Measurements from ENCODE around the gene HIP1. TPM values are rescaled to one million over a fixed set of nuclear protein-coding genes. Genes with fewer than 3 reads are reported as not detected.

The HIP1 gene
- total and polyA plus RNA-seq, 9 of the 15 experiments (the other 6 are each of a cell fraction or from before 2014, with no cell fraction given): 2.4 to 13.7 (median 9.5) TPM

- TF ChIP-seq, protein P1, sequence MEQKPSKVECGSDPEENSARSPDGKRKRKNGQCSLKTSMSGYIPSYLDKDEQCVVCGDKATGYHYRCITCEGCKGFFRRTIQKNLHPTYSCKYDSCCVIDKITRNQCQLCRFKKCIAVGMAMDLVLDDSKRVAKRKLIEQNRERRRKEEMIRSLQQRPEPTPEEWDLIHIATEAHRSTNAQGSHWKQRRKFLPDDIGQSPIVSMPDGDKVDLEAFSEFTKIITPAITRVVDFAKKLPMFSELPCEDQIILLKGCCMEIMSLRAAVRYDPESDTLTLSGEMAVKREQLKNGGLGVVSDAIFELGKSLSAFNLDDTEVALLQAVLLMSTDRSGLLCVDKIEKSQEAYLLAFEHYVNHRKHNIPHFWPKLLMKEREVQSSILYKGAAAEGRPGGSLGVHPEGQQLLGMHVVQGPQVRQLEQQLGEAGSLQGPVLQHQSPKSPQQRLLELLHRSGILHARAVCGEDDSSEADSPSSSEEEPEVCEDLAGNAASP (IDR thresholded peaks at IDR 0.05): no peak
- TF ChIP-seq HDAC1 (IDR thresholded peaks at IDR 0.05): no peak; a peak in 1 of 4 replicates
- no peak for TF ChIP-seq NFE2L1 (tag; IDR thresholded peaks at IDR 0.05; ENCODE audit: borderline replicate concordance, low read depth)
- 0 out of 2 replicates have a peak, but pooled peaks have one; percentile 26 for TF ChIP-seq ZNF134 (CRISPR knock-in tag; conservative IDR thresholded peaks at IDR 0.05)
- TF ChIP-seq CBFB (CRISPR knock-in tag; IDR thresholded peaks at IDR 0.05): no peak
- 0 out of 2 replicates have a peak, but pooled peaks have one; percentile 4 for TF ChIP-seq ZNF384 (IDR thresholded peaks at IDR 0.05; ENCODE audit: low read depth, low read length)
- TF ChIP-seq KDM5B (IDR thresholded peaks at IDR 0.05; ENCODE audit: insufficient replicate concordance, low read depth, low read length): no peak
- TF ChIP-seq, protein P2, sequence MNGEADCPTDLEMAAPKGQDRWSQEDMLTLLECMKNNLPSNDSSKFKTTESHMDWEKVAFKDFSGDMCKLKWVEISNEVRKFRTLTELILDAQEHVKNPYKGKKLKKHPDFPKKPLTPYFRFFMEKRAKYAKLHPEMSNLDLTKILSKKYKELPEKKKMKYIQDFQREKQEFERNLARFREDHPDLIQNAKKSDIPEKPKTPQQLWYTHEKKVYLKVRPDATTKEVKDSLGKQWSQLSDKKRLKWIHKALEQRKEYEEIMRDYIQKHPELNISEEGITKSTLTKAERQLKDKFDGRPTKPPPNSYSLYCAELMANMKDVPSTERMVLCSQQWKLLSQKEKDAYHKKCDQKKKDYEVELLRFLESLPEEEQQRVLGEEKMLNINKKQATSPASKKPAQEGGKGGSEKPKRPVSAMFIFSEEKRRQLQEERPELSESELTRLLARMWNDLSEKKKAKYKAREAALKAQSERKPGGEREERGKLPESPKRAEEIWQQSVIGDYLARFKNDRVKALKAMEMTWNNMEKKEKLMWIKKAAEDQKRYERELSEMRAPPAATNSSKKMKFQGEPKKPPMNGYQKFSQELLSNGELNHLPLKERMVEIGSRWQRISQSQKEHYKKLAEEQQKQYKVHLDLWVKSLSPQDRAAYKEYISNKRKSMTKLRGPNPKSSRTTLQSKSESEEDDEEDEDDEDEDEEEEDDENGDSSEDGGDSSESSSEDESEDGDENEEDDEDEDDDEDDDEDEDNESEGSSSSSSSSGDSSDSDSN (IDR thresholded peaks at IDR 0.05; ENCODE audit: borderline replicate concordance in 1 of 2, low read depth in 2 of 2, low read length in 2 of 2): no peak; a peak in 1 of 4 replicates
- TF ChIP-seq MTF1 (CRISPR knock-in tag; IDR thresholded peaks at IDR 0.05; ENCODE audit: borderline replicate concordance): no peak
- no peak for TF ChIP-seq ZFP1 (CRISPR knock-in tag; IDR thresholded peaks at IDR 0.05)
- TF ChIP-seq ARNT (IDR thresholded peaks at IDR 0.05): peak in 1 of 2 experiments; percentile 79; a peak in 2 of 4 replicates
- no peak for TF ChIP-seq RBM14 (IDR thresholded peaks at IDR 0.05; ENCODE audit: borderline replicate concordance, insufficient read depth, low read depth, low read length)
- TF ChIP-seq, protein P3, sequence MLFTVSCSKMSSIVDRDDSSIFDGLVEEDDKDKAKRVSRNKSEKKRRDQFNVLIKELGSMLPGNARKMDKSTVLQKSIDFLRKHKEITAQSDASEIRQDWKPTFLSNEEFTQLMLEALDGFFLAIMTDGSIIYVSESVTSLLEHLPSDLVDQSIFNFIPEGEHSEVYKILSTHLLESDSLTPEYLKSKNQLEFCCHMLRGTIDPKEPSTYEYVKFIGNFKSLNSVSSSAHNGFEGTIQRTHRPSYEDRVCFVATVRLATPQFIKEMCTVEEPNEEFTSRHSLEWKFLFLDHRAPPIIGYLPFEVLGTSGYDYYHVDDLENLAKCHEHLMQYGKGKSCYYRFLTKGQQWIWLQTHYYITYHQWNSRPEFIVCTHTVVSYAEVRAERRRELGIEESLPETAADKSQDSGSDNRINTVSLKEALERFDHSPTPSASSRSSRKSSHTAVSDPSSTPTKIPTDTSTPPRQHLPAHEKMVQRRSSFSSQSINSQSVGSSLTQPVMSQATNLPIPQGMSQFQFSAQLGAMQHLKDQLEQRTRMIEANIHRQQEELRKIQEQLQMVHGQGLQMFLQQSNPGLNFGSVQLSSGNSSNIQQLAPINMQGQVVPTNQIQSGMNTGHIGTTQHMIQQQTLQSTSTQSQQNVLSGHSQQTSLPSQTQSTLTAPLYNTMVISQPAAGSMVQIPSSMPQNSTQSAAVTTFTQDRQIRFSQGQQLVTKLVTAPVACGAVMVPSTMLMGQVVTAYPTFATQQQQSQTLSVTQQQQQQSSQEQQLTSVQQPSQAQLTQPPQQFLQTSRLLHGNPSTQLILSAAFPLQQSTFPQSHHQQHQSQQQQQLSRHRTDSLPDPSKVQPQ (CRISPR knock-in tag; IDR thresholded peaks at IDR 0.05; ENCODE audit: borderline replicate concordance): no peak
- no peak for TF ChIP-seq ZBTB43 (CRISPR knock-in tag; IDR thresholded peaks at IDR 0.05)
- TF ChIP-seq, protein P4, sequence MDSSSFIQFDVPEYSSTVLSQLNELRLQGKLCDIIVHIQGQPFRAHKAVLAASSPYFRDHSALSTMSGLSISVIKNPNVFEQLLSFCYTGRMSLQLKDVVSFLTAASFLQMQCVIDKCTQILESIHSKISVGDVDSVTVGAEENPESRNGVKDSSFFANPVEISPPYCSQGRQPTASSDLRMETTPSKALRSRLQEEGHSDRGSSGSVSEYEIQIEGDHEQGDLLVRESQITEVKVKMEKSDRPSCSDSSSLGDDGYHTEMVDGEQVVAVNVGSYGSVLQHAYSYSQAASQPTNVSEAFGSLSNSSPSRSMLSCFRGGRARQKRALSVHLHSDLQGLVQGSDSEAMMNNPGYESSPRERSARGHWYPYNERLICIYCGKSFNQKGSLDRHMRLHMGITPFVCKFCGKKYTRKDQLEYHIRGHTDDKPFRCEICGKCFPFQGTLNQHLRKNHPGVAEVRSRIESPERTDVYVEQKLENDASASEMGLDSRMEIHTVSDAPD (CRISPR knock-in tag; IDR thresholded peaks at IDR 0.05): peak; percentile 10; the same call in 1 of the 2 replicates
- no peak for TF ChIP-seq HMG20B (CRISPR knock-in tag; IDR thresholded peaks at IDR 0.05)
- peak; percentile 59; the same call in 1 of the 2 replicates for TF ChIP-seq MEF2D (tag; conservative IDR thresholded peaks at IDR 0.05; ENCODE audit: low read depth)
Measured at GRCh38 chr7:75624134-75624832, 114.5 kb downstream of the HIP1 start (continued).
